Retinal pigment epithelial cell (primary cell): ENCODE data around the gene AMZ1.
A peak's percentile ranks its signal among the peaks of the same experiment; 100 is the strongest.

ENCODE experiments used
- DNase-seq: peaks from one replicate; pipeline ENCODE4 v3.0.0-alpha.2; 2010; ENCODE audit warnings: low read depth
- H3K4me3 ChIP-seq: 2 replicates; pipeline ENCODE4 v1.5.1; 2011; ENCODE audit warnings: mild to moderate bottlenecking, low read length, control low read depth, moderate library complexity
- CTCF ChIP-seq: conservative IDR thresholded peaks from 2 replicates; pipeline ENCODE4 v1.5.1; 2011; ENCODE audit warnings: low read depth, low read length, control low read depth, inconsistent platforms

The AMZ1 gene

GRCh38 chr7:2641406-2642393 is 46.3 kb upstream of the AMZ1 start:
- peak; percentile 95 for DNase-seq
- no peak for TF ChIP-seq CTCF
- no peak overlapping the region for H3K4me3 ChIP-seq

DNA sequence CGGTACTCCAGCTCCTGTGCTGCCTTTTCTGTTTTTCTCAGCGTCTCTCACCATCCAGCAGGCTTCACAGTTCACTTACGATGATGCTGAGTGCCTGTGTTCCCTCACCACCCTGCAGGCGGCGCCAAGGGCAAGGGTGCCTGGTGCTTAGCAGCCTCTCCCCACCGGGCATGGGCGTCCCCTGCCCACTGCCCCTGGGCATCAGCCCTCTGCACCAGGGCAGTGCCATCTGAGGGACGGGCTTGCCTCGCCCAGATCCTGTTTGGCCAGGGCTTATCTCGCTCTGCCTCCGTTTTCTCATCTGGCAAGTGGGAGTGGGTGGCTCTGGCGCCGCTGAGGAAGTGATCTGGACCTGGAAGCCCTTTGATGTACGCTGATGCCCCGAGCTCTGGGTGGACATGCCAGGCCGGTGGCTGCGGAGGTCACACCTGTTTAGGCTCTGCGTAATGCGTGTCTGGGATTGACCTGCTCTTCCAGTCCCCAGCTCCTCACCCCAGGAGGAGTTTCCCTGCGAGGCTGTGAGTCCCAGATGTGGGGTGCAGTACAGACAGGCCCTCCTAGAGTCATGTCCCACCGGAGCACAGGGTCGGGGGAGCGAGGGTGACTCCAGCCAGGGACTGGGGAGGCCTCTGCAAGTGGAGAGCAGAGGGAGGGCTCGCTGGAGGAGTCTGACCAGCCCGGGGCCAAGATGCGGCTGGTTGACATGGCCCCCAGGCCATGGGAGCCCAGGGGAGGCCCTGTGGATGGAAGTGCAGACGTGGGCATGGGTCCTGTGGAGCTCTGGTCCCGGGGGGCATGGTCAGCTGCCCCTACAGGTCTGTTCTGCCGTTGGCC is 44.4 kb upstream of the AMZ1 start:
- TF ChIP-seq CTCF = peak; percentile 48
- no peak overlapping the region for H3K4me3 ChIP-seq
- DNase-seq = no peak

GRCh38 chr7:2644220-2644561 is 43.8 kb upstream of the AMZ1 start:
- TF ChIP-seq CTCF = no peak
- no peak overlapping the region for H3K4me3 ChIP-seq
- DNase-seq = no peak

DNA sequence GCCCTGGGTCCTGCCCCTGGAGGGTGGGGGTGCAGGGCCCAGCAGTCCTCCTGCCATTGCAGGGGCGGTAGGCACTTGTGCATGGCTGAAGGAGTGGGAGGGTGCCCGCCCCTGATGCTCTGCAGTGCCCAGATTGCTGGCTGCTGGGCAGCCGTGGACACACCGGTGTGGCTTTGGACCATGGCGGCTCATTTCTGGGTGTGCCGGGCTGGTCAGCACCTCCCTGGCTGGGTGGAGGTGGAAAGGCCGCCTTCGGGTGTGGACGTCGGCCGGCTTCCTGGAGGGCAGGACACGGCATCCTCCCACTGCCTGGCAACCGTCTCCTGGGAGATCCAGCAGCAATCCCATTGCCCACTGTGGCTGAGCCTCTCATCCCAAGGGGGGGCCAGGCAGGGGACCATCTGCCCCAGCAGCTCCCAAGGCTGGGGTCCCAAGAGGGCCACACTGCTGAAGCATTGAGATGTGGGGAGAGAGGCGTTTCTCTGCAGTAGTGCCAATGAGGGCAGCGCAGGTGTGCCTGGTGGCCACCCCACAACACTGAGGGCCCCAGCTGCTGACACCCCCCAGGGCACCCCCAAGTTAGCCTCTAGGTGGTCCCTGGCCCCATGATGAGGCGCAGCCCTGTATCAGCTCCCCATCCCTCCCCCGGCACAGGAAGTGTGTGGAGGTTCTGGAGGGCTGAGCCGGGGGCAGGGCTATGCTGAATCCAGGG is 43.3 kb upstream of the AMZ1 start:
- no peak overlapping the region for H3K4me3 ChIP-seq
- TF ChIP-seq CTCF = no peak
- no peak for DNase-seq

DNA sequence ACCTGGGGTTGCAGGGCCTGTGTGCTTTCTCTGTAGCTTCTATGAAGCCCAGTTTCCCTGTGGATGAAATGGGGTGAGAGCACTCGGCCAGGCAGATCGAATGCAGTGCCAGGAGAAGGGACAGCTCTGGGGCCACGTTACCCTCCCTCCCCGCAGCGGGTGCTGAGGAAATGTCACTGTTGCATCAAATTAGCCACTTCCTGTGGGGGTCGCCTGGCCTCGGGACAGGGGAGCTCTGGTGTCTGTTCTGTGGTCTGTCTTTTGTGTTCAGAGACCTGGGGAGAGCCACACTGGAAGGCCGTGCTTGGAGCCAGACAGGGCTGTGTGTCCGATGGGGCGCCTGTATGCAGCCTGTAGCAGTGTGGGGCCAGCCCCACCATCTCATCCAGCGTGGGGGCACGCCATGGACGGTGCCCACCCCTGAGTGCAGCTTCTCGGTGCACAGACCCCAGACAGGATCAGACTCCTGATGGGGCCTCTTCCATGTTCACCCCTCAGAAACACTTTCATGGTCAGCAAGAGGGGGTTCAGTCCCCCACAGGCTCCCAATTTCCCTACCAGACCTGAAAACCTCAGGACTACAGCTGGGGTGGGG is 42.6 kb upstream of the AMZ1 start:
- no peak for DNase-seq
- TF ChIP-seq CTCF = no peak
- H3K4me3 ChIP-seq = no peak overlapping the region

DNA sequence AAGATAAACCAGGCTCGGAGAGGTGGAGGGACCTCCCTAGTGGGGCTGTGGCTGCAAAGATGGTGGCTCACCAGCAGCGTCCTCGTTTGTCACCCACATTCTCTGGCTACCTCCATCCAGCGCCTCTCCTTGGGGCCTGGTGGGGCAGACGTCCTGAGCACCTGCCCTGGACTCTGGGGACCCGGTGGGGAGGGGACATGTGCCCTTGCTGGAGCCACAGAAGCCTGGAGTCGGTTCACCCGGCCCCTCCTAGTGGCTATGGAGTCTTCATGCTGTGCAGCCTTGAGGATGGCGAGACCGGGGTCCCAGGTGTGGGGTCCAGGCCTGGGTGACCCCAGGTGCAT is 41.7 kb upstream of the AMZ1 start:
- H3K4me3 ChIP-seq = no peak overlapping the region
- no peak for DNase-seq
- no peak for TF ChIP-seq CTCF
